ENCODE data around the gene PIP5K1C. TPM values are rescaled to one million over a fixed set of nuclear protein-coding genes. Genes with fewer than 3 reads are reported as not detected.

Gene PIP5K1C
- total RNA-seq, 2 donors from 2014 or later = 16.6 to 30.7 TPM

- Histone ChIP-seq H3K4me1 (peaks cover 7% of the 10 kb centered on the region), H3K27me3 (no peaks in the 10 kb centered on the region), H3K27ac (peak overlapping the region; percentile 14 to 61 (median 56)), H3K9me3 (no peaks in the 10 kb centered on the region), H3K36me3 (replicated peaks in 1 of 2; ENCODE audit: insufficient read depth in 1 of 2, low read depth in 2 of 2) (no peaks in the 10 kb centered on the region), H3K4me3 (no peak overlapping the region)
- DNase-seq (peak; percentile 32 to 38 (median 34)), ATAC-seq (peak; percentile 37)
- TF ChIP-seq, protein P1, sequence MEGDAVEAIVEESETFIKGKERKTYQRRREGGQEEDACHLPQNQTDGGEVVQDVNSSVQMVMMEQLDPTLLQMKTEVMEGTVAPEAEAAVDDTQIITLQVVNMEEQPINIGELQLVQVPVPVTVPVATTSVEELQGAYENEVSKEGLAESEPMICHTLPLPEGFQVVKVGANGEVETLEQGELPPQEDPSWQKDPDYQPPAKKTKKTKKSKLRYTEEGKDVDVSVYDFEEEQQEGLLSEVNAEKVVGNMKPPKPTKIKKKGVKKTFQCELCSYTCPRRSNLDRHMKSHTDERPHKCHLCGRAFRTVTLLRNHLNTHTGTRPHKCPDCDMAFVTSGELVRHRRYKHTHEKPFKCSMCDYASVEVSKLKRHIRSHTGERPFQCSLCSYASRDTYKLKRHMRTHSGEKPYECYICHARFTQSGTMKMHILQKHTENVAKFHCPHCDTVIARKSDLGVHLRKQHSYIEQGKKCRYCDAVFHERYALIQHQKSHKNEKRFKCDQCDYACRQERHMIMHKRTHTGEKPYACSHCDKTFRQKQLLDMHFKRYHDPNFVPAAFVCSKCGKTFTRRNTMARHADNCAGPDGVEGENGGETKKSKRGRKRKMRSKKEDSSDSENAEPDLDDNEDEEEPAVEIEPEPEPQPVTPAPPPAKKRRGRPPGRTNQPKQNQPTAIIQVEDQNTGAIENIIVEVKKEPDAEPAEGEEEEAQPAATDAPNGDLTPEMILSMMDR (IDR thresholded peaks at IDR 0.05) = no peak
- no peak for TF ChIP-seq POLR2A (IDR thresholded peaks at IDR 0.05)
- intact Hi-C loops (cut with DNase I) = no loop called here
- WGBS, 2 donors = 58 to 66% methylated on average over 34 to 42 of the region's 45 CpGs
Measured at GRCh38 chr19:3670796-3671679, 29.2 kb downstream of the PIP5K1C start.

DNA sequence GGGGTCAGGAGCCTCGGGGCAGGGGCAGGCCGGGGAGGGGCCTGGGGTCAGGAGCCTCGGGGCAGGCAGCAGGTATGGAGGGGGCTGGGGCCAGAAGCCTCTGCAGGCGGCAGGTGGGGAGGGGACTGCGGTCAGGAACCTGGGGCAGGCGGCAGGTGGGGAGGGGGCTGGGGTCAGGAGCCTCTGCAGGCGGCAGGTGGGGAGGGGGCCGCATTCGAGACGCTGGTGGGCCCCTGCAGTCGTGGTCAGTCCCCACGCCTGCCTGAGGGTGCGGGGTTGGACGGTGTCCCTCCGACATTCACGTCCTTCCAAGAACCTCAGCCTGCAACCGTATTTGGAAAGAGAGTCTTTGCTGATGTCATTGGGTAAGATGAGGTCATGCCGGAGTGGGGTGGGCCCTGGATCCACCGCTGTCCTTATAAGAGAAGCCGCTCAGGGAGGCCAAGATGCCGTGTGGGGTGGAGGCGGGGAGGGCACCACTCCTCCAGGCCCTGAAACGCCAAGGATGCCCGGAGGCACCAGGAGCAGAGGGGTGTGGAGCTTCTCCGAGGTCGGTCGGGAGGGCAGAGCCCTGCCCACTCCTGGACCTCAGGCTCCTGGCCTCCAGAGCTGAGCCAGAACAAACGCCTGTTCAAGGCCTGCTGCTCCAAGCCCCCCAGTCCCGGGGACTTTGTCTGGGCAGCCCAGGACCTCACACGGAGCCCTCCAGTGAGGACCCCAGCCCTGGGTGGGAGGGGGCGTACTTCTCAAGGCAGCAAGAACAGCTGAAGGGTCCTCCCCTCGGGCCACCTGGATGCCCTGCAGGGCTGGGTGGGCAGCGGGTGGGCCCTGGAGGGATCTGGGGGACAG, 30.1 kb downstream of the PIP5K1C start:
- peaks cover 12% of the 10 kb centered on the region for H3K4me1 ChIP-seq
- peak overlapping the region; percentile 14 to 61 (median 56) for H3K27ac ChIP-seq
- 74 to 81% methylated on average over 24 to 30 of the region's 33 CpGs for WGBS, 2 donors
- intact Hi-C loops (cut with DNase I) = loop anchor here (5.0 kb wide), 2 partner anchors 37 to 152 kb away; partner anchors contain the start of gene TJP3
- no peaks in the 10 kb centered on the region for H3K27me3 ChIP-seq
- no peaks in the 10 kb centered on the region for H3K36me3 ChIP-seq (replicated peaks in 1 of 2; ENCODE audit: insufficient read depth in 1 of 2, low read depth in 2 of 2)
- H3K4me3 ChIP-seq = no peak overlapping the region
- no peaks in the 10 kb centered on the region for H3K9me3 ChIP-seq
- DNase-seq (peak in 3 of 4 donors; percentile 35 to 47 (median 46)), ATAC-seq (peak; percentile 38)
- peak in 1 of 3 donors; percentile 24 for TF ChIP-seq POLR2A (IDR thresholded peaks at IDR 0.05)
- TF ChIP-seq, protein P1 (IDR thresholded peaks at IDR 0.05) = no peak

GRCh38 chr19:3669082-3669946, 31.0 kb downstream of the PIP5K1C start:
- no peaks in the 10 kb centered on the region for H3K9me3 ChIP-seq
- DNase-seq (no peak), ATAC-seq (no peak)
- H3K4me1 ChIP-seq = peaks cover 12% of the 10 kb centered on the region
- H3K27ac ChIP-seq = peak overlapping the region in 1 of 4 donors; percentile 25
- H3K27me3 ChIP-seq = no peaks in the 10 kb centered on the region
- intact Hi-C loops (cut with DNase I) = loop anchor here (5.0 kb wide), 2 partner anchors 38 to 153 kb away; partner anchors contain the start of gene TJP3
- no peaks in the 10 kb centered on the region for H3K36me3 ChIP-seq (replicated peaks in 1 of 2; ENCODE audit: insufficient read depth in 1 of 2, low read depth in 2 of 2)
- TF ChIP-seq POLR2A (IDR thresholded peaks at IDR 0.05) = no peak
- TF ChIP-seq, protein P1 (IDR thresholded peaks at IDR 0.05) = no peak
- H3K4me3 ChIP-seq = no peak overlapping the region
- WGBS, 2 donors = 83 to 85% methylated on average over 31 to 33 of the region's 39 CpGs

DNA sequence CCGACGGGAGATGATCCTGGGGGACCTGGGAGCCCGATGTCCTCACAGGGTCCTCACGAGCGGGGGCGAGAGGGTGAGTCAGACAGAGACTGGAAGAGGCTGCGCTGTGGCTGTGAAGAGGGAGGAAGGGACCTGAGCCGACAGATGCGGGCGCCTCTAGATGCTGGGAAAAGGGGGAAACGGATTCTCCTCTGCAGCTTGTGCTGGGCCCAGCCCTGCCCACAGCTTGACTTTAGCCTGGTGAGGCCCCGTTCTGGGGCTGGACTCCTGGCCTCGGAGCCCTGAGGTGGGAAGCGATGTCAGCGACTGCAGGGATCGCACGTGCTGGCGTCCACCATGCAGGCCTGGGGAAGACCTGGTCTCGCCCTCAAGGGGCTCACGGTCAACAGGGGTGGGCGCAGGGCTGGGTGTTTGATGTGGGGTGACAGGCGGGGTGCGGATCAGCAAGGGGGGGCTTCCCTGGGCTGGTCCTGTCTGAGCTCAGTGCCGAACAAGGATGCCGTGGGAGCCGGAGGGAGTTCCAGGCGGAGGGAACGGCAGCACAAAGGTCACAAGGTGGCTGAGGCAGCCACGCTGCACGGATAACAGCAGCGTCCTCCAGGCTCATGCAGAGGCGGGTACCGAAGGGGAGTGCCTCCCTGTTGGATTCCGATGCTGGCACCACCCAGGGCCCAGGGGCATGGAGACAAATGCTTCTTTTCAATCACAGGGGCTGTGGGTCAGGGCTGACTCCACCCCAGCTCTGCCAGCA, 31.8 kb downstream of the PIP5K1C start:
- Histone ChIP-seq H3K27ac (no peak overlapping the region), H3K4me3 (no peak overlapping the region), H3K27me3 (no peaks in the 10 kb centered on the region), H3K36me3 (replicated peaks in 1 of 2; ENCODE audit: insufficient read depth in 1 of 2, low read depth in 2 of 2) (no peaks in the 10 kb centered on the region), H3K9me3 (no peaks in the 10 kb centered on the region), H3K4me1 (peaks cover 12% of the 10 kb centered on the region)
- no peak for ATAC-seq
- no peak for DNase-seq
- 85 to 87% methylated on average over 17 to 30 of the region's 34 CpGs for WGBS, 2 donors
- TF ChIP-seq POLR2A (IDR thresholded peaks at IDR 0.05) = no peak
- TF ChIP-seq, protein P1 (IDR thresholded peaks at IDR 0.05) = no peak
- intact Hi-C loops (cut with DNase I) = loop anchor here (5.0 kb wide), 2 partner anchors 39 to 154 kb away; partner anchors contain the start of gene TJP3

All from body of pancreas (tissue), 4 donors.